HG03139 (cell line): Measurements from ENCODE around the gene LYL1.

Experiments used
- ATAC-seq: cut with Tn5 transposase; IDR thresholded peaks from one replicate; pipeline ENCODE4 v1.9.1; 2021; ENCODE audit not compliant: unreplicated experiment

Gene LYL1

DNA sequence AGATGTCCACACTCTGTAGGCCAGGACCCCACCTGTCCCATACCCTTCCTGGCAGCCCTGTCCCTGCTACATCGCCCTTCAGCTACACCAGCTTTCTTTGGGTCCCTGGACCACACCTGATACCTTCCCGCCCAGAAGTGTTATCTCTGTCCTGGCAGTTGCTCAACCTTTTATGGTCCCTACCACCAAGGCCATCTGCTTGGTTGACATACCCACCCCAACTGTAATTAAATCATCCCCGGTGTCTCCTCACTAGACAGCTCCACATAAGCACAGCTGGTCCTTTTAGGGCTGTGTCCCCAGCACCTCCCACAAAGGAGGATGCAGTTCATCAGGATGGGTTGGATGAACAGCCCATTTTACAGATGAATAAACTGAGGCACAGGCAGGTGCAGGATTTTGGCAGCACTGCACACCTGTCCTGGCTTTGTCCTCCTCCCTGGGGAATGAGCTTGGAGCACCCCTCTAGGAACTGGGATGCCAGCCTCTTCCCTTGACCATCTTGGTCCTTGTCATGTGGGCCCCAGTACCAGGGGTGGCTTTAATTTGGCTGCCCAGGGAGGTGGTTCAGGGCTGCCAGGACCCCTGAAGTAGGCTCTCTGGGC, 28.3 kb upstream of the LYL1 start:
- no peak for ATAC-seq

DNA sequence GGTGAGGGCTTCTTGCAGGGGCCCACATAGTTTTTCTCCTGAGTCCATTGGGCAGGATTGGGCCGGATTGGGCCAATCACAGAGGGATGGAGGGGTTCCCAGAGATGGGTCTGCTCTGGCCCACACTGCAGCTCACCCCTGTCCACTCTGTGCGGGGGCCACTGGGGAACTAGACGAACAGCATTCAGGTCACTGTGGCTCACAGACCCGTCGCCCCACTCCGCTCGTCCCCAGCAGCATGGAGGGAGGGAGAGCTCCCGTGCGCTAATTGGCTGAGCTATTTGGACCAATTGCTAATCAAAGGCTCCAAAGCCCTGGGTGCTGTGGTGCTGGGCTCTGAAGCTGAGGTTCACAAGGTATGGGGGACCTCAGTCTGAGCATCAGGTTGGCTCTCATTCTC, 26.7 kb upstream of the LYL1 start:
- no peak for ATAC-seq

DNA sequence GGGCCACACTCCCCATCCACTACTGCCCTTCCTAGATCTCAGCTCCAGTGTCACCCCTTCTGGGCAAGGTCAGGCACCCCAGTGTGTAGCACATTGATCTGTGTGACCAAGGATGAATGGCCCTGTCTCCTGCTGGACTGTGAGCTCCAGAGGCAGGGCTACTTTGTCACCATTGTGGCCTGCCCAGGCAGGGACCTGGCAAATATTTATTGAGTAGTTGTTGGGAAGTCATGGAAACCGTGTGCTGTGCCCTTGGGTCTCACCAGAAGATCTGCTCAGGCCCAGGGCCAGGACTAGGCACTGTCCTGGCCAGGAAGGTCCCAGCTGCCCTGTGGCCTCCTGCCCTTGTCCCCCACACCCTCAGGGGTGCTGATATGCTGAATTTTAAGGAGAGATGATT, 25.9 kb upstream of the LYL1 start:
- no peak for ATAC-seq

DNA sequence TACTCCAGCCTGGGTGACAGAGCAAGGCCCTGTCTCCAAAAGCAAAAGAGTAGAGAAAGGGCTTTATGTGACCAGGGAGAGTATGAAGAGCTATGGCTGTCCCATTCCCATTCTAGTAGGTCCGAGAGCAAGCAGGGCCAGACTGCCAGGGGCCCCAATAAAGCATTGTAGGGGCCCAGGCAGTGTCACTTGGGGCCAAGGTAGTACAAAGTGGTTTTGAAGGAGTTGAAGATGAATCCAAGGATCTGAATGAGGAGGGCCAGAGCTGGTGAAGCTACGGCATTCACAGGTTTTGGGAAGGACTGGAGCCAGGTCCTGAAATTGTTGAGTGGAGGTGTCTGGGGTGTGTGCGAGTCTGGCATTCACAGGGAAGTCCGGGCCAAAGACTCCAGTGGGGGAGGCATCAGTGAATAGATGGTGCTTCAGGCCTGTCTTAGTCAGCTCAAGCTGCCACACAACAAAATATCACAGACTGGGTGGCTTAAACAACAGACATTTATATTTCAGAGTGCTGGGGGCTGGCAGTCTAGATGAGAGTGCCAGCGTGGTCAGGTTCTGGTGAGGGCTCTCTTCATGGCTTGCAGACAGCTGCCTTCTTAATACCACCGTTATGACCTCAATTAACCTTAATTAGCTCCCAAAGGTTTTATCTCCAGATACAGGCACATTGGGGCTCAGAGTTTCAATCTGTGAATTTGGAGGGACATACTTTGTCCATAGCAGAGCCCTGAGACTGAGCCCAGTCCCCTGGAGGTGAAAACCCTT, 25.3 kb upstream of the LYL1 start:
- no peak for ATAC-seq

DNA sequence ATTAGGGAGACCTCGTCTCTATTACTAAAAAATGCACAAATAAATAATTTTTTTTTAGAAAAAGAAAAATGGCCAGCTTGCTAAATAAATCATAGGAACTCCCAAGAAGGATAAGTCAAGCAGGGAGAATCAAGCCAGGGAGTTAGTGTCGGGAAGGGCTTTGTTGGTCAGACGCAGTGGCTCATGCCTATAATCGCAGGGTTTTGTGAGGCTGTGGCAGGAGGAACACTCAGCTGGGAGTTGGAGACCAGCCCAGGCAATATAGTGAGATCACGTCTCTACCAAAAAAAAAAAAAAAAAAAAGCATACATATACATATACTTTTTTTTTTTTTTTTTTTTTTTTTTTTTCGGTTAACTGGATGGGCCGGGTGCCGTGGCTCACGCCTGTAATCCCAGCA, 24.4 kb upstream of the LYL1 start:
- ATAC-seq, result no peak

DNA sequence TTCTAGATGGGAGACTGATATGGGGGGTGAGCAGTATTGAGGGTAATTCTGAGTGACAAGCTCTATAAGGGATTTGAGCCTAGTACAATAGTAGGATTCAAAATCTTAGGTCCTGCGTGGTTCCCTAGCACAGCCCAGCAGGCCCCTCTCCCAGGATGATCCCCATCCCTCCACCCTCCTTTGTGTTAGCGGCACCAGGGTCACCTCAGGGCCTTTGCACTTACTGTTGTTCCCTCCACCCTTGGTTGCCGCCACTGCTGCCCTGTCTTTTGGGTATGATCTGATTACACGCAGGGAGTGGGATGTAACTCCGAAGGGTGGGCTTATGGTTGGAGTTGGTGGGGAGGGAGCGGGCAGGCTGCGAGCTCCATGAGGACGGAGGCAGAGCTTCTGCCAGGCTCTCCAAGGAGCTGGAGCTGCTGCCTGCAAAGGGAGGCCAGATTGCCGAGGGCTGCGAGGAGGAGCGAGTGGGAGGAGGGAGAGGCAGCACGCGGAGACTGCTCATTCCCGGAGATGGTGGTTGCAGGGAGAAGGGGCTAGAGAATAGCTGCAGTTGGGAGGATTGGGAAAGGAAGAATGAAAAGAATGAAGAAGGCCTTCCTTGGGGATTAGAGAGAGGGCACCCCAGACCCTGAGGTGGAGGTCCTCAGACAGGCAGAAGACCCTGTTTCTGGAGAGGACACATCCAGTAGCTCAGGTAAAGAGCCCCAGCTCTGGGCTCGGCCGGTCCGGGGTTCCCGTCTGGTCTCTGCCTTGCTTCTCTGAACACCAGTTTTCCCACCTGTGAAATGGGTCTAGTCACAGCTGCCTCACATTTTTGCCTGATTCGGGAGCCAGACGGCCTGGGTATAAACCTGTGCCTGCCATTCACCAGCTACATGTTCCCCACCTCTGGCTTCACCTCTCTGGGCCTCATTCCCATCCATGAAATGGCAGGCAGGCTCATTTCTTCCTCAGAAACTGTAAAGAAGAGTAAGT, 20.6 kb upstream of the LYL1 start:
- ATAC-seq, result no peak

DNA sequence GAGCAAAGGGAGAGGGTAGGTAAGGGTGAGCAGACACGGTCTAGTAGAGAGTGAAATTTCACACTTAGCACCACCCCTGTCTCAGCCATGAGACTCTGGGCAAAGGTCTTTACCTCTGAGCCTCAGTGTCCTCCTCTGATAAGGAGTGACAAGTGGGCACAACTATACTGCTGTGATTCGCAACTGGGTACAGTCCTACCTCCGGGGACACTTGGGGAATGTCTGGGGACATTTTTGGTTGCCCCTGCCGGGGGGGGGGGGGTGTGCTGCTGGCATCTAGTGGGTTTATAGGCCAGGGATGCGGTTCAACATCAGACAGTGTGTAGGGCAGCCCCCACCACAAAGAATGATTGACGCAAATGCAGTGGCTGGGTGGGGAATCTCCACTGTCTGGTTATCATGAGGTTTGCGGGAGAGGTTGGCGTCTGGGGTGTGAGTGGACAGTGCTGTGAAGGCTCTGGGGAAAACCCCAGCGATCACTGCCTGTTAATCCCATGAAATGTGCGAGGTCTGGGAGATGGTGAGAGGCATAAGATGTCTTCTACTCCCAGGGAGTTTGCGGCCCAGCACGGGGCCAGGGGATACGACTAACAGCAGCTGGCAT, 19.7 kb upstream of the LYL1 start:
- no peak for ATAC-seq

DNA sequence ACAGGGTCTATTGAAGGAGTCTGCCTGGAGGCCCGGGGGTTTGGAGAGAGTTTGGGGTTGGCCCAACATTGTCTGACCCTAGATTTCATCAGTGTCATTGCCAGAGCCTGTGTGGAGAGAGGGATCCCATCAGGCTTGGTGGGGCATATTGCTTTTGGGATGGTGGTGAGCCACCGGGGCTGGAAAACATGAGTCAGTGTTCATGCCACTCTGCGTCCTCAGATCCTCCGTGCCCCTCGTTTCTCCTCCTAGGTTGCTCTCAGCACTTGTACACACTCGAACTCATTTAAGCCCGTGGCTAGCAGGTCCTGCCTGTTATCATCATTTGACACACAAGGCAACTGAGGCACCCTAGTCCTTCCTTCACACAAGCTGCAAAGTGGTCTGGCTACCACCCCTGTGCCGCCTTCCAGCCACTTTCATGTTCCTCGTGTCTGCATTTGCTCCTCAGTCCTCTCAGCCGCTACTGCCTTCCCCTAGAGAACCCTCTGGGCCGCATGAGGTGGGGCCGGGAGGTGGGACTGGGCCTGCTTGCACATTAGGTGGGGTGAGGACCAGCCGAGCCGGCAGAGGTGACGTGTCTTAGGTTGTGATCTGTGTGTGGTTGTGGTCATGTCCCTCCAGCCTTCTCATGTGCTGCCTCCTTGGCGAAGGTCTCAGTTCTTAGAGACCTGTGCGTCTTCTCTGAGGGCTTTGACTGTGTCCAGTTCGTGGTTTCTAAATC, 19.1 kb upstream of the LYL1 start:
- no peak for ATAC-seq

DNA sequence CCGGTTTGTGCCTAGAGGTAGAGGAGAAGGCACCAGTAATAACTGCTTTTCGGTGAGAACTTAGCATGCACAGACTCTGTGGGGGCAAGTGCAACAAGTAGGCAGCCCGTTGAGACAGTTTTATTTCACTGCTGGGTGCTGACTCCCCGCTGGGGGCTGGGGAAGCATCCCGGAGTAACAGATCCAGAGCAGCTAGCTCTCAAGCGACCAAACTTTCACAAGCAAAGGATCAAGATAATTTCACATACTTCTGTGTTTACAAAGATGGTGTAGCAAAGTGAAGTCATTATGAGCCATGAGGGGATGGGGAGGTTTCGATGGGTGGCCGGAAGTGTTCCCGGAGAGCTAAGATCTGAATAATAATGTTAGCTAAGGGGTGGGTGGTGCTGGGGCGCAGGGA, 18.2 kb upstream of the LYL1 start:
- ATAC-seq, result no peak

DNA sequence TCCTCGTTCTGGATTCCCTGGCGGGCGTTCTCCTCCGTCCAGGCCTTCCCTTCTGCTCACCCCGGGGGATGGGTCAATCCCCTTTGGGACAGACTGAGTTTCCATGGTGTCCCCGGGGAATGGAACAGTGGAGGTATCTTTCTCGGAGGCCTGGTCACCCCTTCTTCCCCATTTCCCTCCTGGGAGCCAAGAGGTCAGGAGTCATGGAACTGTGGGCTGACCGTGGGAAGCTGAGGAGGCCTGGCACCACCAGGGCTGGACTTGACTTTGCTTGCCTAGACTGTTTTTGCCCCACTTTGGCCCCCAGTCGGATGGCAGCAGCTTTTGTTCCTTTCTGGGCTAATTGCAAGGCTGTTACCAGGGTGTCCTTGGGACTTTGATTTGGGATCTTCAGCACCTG, 17.4 kb upstream of the LYL1 start:
- no peak for ATAC-seq

DNA sequence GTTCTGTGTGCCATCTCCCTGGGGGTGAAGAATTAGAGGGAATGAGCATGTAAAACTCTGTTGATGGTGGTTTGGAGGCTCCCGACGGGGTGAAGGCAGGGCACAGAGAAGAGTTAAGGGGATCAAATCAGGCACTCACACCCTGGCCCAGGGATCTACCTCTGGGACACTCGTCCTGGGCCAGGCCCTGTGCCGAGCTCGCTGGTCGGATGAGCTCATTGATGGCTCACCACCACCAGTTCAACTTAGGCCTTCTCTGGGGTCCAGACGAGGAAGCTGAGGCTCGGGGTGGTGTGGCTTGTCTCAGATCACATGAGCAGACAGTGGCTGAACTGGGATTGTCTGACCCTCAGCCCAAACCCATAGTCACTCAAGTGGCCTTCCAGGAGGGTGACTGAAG, 17.0 kb upstream of the LYL1 start:
- no peak for ATAC-seq

DNA sequence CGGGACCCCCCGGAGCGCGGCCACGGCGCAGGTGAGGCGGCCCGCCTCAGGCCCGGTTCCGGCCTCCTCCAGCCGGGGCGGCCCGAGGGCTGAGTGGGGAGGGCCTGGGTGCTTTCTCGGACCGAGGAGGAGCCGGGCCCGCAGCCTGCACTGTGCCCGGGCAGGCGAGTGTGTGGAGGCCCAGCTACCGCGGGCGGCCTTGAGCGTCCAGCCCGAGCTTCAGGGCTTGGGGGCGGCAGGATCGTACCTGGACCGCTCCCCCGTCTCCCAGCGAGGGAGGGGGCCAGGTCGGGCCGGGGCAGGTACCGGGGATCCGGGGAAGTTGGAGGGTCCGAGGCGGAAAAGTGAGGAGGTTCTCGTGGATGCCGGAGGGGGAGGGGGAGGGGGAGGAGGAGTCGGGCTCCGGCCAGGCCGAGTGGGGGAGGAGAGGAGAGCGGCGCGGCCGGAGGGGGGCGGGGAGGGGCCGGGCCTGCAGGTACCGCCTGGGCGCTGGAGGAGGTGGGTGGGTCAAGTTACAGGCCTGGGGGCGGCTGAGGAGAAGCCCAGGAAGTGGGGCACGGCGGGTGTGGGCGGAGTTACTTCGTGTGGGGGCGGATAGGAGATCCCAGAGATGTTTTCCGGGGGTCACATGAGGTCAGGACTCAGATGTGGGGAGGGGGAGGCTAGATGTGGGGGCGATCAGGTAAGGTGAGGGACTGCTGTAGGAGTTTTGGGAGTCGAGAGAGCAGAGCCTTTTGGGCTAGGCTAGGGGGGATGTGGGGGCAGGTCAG, 16.0 kb upstream of the LYL1 start:
- peak; percentile 9 for ATAC-seq

DNA sequence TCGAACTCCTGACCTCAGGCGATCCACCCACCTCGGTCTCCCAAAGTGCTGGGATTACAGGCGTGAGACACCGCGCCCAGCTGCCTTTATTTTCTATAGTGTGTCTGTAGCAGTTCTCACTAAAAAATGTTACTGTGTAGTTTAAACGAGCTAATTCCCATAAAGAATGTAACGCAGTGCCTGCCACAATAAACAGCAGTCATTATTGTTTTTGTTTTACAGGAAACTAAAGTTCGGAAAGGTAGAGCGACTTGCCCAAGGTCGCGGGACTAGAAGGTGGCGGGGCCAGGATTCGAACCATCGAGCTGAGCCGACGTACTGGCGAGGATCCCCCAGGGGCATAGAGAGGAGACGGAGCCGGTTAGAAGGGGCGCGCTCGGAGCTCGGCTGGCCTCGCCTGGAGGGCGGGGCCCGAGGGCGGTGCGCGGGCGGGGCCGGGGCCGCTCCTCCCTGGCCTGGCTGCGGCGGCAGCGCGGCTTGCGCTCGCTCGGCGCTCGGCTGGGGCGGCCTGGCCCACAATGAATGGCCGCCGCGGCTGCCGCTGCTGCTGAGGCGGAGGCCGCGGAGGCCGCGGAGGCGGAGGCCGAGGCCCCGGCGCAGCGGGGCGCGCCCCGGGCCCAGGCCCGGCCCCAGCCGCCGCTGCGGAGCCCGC, 15.2 kb upstream of the LYL1 start, which contains the start of gene NACC1:
Gene NACC1 (plus strand): TSS at position 493 of the 652 bp plus-strand sequence. CDS start 16,944 bp downstream, outside the sequence.
- ATAC-seq, result peak; percentile 57

DNA sequence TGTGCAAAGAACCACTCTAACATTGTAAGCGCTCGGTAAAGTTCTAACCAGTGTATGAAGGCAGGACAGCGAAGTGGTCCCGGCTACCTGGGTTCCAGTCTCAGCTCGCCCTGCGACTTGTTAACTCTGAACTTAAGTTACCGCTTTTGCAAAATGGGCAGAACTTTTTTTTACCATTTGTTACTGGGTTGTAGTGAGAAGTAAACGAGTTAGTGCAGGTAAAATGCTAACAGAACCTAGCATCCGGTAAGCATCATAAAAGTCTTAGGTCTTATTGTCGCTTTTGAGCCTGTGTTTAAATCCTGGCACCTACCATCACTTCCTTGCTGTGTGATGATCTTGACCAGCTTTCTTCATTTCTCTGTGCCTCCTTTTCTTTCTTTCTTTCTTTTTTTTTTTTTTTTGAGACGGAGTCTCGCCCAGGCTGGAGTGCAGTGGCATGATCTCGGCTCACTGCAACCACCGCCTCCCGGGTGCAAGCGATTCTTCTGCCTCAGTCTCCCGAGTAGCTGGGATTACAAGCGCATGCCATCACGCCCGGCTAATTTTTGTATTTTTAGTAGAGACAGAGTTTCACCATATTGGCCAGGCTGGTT, 14.6 kb upstream of the LYL1 start:
- no peak for ATAC-seq

DNA sequence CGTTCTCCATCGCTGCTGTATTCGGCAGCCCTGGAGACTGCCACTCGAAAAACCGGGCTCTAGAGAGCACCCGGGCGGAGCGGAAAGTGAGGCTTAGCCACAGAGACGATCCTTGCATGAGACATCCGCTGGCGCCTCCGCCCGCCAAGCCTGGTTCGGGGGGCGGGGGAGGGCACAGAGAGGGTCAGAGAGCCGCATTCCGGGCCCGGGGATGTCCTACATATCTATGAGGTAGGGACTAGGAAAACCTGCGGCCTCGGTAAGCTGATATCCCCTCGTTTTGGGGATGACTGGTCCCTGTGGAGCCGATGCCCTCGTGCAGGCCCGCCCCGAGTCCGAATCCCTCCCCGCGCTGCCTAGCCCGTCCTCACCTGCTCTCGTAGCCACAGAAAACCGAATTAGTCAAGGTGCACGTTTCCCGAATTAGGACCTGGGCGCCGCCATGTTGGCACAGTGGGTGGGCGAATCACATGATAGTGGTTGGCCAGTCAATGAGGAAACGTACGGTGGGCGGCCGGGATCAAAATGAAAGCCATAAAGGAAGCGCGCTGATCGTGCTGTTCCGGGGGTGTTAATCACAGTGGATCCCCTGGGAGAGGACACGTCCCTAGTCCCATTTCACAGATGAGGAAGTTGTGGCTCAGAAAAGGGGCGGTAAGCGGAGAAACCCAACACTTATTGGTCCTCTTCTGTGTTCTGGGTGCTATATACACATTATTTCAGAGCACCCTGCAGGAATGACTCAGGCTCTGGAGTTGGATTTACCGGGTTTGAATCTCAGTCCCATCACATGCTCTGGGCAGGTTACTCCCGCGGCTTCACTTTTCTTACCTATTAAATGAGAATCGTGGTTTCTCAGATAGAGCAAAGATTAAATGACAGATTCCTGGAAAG, 13.9 kb upstream of the LYL1 start, which contains the start of gene TRMT1:
Gene TRMT1 (minus strand): TSS at position 459 of the 894 bp plus-strand sequence. CDS start 341 bp downstream, at position 118.
- ATAC-seq, result no peak

DNA sequence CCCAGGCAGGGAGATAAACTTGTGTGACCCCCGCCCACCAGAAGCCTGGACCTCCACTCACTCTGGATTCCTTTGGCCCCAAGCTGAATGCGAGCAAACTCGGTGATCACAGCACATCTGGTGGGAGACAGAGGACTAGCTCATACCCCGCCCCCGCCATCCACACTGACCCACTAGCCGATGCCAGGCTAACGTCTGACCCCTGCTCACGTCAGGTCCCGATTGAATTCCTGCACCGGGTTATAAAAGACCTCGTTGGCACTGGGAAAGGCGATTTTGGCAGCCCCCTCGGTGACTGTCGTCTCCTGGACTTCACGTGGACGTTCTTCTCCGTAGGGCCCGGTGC, 13.3 kb upstream of the LYL1 start:
- no peak for ATAC-seq

DNA sequence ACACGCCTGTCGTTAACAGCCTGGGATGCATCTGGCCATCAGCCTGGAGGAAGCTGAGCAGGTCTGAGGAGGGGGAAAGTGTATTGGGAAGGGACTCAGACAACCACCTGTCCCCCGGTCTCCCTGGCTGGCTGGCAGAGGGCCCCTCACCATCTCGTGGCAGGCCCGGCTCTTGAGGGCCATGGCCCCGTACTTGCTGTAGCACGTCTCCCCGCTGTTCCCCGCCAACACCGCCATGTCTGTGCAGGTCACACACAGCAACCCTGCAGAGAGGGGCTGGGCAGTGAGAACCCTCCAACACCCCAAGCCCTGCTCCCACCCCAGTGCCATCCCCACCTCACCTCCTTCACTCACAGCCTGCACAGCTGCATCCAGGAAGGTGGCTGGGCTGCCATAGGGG, 9.9 kb upstream of the LYL1 start:
- ATAC-seq, result no peak

DNA sequence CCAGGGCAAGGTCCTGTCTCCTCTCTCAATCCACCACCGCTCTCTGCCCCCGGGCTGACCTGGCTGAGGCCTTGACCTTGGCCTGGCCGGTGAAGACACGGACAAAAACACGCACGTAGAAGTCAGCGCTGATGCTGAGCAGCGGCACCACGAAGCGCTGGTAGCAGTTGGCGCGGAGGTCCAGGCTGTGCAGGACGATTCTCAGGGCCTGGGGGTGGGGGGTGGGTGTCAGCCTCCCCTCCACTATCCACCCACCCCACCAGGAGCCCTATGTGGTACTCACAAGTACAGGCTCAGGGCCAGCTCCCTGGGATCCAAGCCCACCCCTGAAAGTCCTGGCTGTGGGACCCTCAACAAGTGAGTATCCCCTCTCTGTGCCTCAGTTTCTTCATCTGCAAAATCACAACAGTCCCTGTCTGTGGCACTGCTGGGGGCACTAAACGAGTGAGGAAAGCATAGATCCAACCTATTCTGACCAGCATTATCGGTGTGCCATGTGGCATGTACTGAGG, 7.5 kb upstream of the LYL1 start:
- ATAC-seq, result no peak
